ENCODE data around the gene KIAA0319L.

Gene KIAA0319L

DNA sequence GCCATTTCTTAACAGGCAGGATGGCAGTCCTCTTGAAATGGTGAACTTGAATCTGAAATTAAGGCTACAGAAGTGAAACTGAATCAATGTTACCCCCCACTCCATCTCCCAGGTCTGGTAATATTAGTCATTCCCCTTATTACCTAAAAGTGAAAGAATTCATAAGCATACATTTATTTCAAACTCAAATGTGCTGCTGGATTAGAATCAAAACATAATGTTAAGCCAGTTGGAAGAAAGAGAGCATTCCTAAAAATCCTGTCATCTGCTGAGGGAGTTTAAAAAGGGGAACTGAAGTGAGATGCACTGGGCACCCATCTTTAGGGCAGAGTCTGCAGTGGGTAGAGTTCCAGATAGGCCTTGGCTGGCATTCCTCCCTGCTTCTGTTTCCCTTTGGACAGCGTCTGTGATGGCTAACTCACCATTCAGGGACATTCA is 17.4 kb downstream of the KIAA0319L start:
- ChIA-PET POLR2A (no interaction called here), CTCF (interaction anchor here (0.9 to 3.5 kb wide), 6 partner anchors 9 to 88 kb away, joined by 3 to 25 read pairs (median 3); partner anchors contain the start of genes KIAA0319L and NCDN)
- DNase-seq (ENCODE audit: extremely low spot score) = no peak
- TF ChIP-seq, protein P1, sequence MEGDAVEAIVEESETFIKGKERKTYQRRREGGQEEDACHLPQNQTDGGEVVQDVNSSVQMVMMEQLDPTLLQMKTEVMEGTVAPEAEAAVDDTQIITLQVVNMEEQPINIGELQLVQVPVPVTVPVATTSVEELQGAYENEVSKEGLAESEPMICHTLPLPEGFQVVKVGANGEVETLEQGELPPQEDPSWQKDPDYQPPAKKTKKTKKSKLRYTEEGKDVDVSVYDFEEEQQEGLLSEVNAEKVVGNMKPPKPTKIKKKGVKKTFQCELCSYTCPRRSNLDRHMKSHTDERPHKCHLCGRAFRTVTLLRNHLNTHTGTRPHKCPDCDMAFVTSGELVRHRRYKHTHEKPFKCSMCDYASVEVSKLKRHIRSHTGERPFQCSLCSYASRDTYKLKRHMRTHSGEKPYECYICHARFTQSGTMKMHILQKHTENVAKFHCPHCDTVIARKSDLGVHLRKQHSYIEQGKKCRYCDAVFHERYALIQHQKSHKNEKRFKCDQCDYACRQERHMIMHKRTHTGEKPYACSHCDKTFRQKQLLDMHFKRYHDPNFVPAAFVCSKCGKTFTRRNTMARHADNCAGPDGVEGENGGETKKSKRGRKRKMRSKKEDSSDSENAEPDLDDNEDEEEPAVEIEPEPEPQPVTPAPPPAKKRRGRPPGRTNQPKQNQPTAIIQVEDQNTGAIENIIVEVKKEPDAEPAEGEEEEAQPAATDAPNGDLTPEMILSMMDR (IDR thresholded peaks at IDR 0.05; ENCODE audit: control extremely low read depth, extremely low read depth, low read depth, missing control alignments) = no peak

- no peak for DNase-seq (ENCODE audit: extremely low spot score)
- ChIA-PET POLR2A (no interaction called here), CTCF (interaction anchor here (0.9 to 3.5 kb wide), 4 partner anchors 10 to 88 kb away, joined by 3 to 25 read pairs (median 3); no protein-coding TSS in a partner anchor)
Observed at GRCh38 chr1:35539073-35539823, 18.0 kb downstream of the KIAA0319L start.

DNA sequence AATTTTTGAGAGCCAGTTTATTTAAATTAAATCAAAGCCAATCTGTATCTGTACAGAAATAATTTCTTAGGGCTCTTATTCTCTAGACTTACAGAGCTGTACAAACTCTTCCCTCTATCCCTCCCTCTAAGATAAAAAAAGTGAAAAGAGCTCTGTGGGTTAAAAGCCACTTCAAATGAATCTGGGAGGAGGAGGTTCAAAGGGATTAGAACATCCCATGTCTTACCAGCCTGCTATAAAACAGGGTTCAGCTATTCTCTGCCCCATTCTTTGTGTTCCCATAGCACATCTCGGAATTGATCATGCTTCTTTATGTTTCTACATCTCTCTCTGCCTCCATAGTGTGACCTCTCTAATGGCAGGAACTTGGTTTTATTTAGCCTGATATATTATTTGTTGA is 19.4 kb downstream of the KIAA0319L start:
- TF ChIP-seq, protein P1 (IDR thresholded peaks at IDR 0.05; ENCODE audit: control extremely low read depth, extremely low read depth, low read depth, missing control alignments) = no peak
- no peak for DNase-seq (ENCODE audit: extremely low spot score)
- POLR2A ChIA-PET = interaction anchor here (0.6 to 0.7 kb wide), 2 partner anchors 25 to 130 kb away, joined by 7 to 9 read pairs; no protein-coding TSS in a partner anchor
- CTCF ChIA-PET = interaction anchor here (1.0 to 3.5 kb wide), 6 partner anchors 8 to 89 kb away, joined by 3 to 25 read pairs (median 3); no protein-coding TSS in a partner anchor

More at GRCh38 chr1:35539073-35539823, 18.0 kb downstream of the KIAA0319L start:
- TF ChIP-seq, protein P1 (IDR thresholded peaks at IDR 0.05; ENCODE audit: control extremely low read depth, extremely low read depth, low read depth, missing control alignments) = no peak

- ChIA-PET POLR2A (no interaction called here), CTCF (interaction anchor here (0.9 to 2.0 kb wide), 5 partner anchors 8 to 85 kb away, joined by 3 to 13 read pairs (median 4); no protein-coding TSS in a partner anchor)
- TF ChIP-seq, protein P1 (IDR thresholded peaks at IDR 0.05; ENCODE audit: control extremely low read depth, extremely low read depth, low read depth, missing control alignments) = no peak
- DNase-seq (ENCODE audit: extremely low spot score) = no peak
Observed at GRCh38 chr1:35536556-35537162, 20.5 kb downstream of the KIAA0319L start.

DNA sequence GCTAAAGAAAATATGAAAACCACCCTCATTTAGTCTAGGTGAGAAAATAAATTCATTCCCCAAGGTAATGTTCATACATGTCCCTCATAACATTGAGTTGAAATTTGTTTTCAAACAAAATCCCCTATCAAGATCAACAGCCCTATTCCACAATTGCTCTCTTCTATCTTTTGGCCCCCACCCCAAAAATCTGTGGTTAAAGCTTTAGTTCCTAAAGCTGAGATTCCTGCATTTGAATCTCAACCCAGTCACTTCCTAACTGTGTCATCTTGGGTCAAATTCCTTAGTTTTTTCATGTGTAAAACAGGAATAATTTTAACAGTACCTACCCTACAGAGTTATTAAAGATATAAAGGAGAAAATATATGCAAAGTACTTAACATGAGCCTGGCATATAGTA is 22.0 kb downstream of the KIAA0319L start:
- ChIA-PET POLR2A (interaction anchor here (0.7 kb wide), 1 partner anchor 61 kb away, joined by 5 read pairs; no protein-coding TSS in a partner anchor), CTCF (interaction anchor here (0.9 to 2.0 kb wide), 3 partner anchors 9 to 84 kb away, joined by 3 to 13 read pairs (median 6); no protein-coding TSS in a partner anchor)
- DNase-seq (ENCODE audit: extremely low spot score) = no peak
- TF ChIP-seq, protein P1 (IDR thresholded peaks at IDR 0.05; ENCODE audit: control extremely low read depth, extremely low read depth, low read depth, missing control alignments) = no peak

GRCh38 chr1:35533586-35533985 is 23.6 kb downstream of the KIAA0319L start:
- no peak for DNase-seq (ENCODE audit: extremely low spot score)
- CTCF ChIA-PET = interaction anchor here (1.2 to 1.7 kb wide), 3 partner anchors 16 to 83 kb away, joined by 5 read pairs; no protein-coding TSS in a partner anchor
- POLR2A ChIA-PET = no interaction called here
- TF ChIP-seq, protein P1 (IDR thresholded peaks at IDR 0.05; ENCODE audit: control extremely low read depth, extremely low read depth, low read depth, missing control alignments) = no peak

All from GM10248 (cell line).